Stomach (tissue), 9 donors: ENCODE results near the gene PTRH2. TPM values are rescaled to one million over a fixed set of nuclear protein-coding genes. Genes with fewer than 3 reads are reported as not detected.

Source experiments
- DNase-seq, 2 donors: peaks; one replicate each; pipeline versions ENCODE4 v3.0.0 to v3.0.0-alpha.2; 2013 to 2019
- H3K27ac ChIP-seq, 5 donors: fragments of 200-600 bp in 4 of 5; sonication (generic) in 4 of 5; one replicate each; pipeline ENCODE4 v1.5.1; 2013 to 2019; ENCODE audit warnings: mild to moderate bottlenecking in 1 of 5, moderate library complexity in 1 of 5
- H3K27me3 ChIP-seq, 3 donors: fragments of 200-600 bp; sonication (generic); one replicate each; pipeline ENCODE4 v1.5.1; 2017 to 2019; ENCODE audit warnings: mixed run types in 1 of 3
- H3K36me3 ChIP-seq, 4 donors: fragments of 200-600 bp; sonication (generic); 1 replicate in 3 of 4; 2 replicates in 1 of 4; pipeline ENCODE4 v1.5.1; 2016 to 2019
- H3K4me1 ChIP-seq, 4 donors: fragments of 200-600 bp; sonication (generic); one replicate each; pipeline ENCODE4 v1.5.1; 2016 to 2019
- H3K4me3 ChIP-seq, 4 donors: fragments of 200-600 bp; sonication (generic) in 3 of 4; one replicate each; pipeline ENCODE4 v1.5.1; 2016 to 2019; ENCODE audit warnings: mild to moderate bottlenecking in 1 of 4
- H3K9me3 ChIP-seq, 4 donors: fragments of 200-600 bp; sonication (generic); one replicate each; pipeline ENCODE4 v1.5.1; 2016 to 2019
- CTCF ChIP-seq, 7 experiments: fragments of 450-650 bp in 4 of 7; fragments of 200-600 bp in 3 of 7; sonication (generic) in 3 of 7; IDR thresholded peaks; one replicate each; pipeline ENCODE4 v1.5.1; 2016 to 2019; ENCODE audit warnings: antibody characterized with exemption in 7 of 7, control low read depth in 2 of 7, mild to moderate bottlenecking in 1 of 7
- EP300 ChIP-seq: sonication (generic); formaldehyde crosslinking; IDR thresholded peaks from one replicate; pipeline ENCODE4 v1.6.1; 2017; ENCODE audit warnings: antibody characterized with exemption
- POLR2A ChIP-seq, 4 donors: fragments of 450-650 bp; IDR thresholded peaks; one replicate each; pipeline ENCODE4 v1.6.1; 2016; ENCODE audit warnings: antibody characterized with exemption in 4 of 4, control low read depth in 2 of 4, mild to moderate bottlenecking in 1 of 4, moderate library complexity in 1 of 4
- POLR2AphosphoS5 ChIP-seq, 3 donors: sonication (generic); formaldehyde crosslinking; IDR thresholded peaks; one replicate each; pipeline ENCODE4 v1.6.1; 2016; ENCODE audit warnings: antibody characterized with exemption in 3 of 3
- WGBS, 5 donors: extraction: QIAGEN DNeasy Blood & Tissue Kit in 3 of 5; methylation state at CpG; one replicate each; pipeline versions ENCODE4 v1.1.5 to v1.1.7; 2013 to 2018; 5-methylcytosine and 5-hydroxymethylcytosine counted together
- intact Hi-C: fragments of 100-400 bp; cut with DNase I; formaldehyde crosslinking; loops from one replicate; pipeline ENCODE4 v1.15.1; 2023; ENCODE audit warnings: low total_unique reads
- polyA plus RNA-seq, 3 donors: library from polyadenylated mRNA; stranded (reverse); fragments of 200-250 nt; gene quantifications; one replicate each; pipeline ENCODE4 v1.2.3, GENCODE V29; 2013
- total RNA-seq, 5 donors: library from RNA; depleted of rRNA; stranded (reverse); fragments of >200 nt; gene quantifications; one replicate each; pipeline versions ENCODE4 v1.1.0 to v1.2.3, GENCODE V29; 2014 to 2016
- donor health status: healthy with polysubstance abuse.
- donor health status: Bipolar disorder and iron deficiency.
- donor health status: healthy.

PTRH2 gene
- total and polyA plus RNA-seq, 8 donors, result 4.3 to 107 (median 24.6) TPM

GRCh38 chr17:59751955-59752413 lies 44.8 kb upstream of the PTRH2 start:
- no peaks in the 10 kb centered on the region for H3K9me3 ChIP-seq
- peak overlapping the region in 3 of 5 donors; percentile 37 to 68 (median 38) for H3K27ac ChIP-seq
- no peaks in the 10 kb centered on the region for H3K27me3 ChIP-seq
- DNase-seq, result no peak
- TF ChIP-seq POLR2A (IDR thresholded peaks at IDR 0.05), result no peak
- TF ChIP-seq CTCF (IDR thresholded peaks at IDR 0.05), result no peak
- no peak for TF ChIP-seq POLR2AphosphoS5 (IDR thresholded peaks at IDR 0.05)
- no peak for TF ChIP-seq EP300
- no peak overlapping the region for H3K4me3 ChIP-seq
- H3K36me3 ChIP-seq, result peaks cover 0 to 9% (median 5%) of the 10 kb centered on the region in 4 donors
- intact Hi-C loops, result loop anchor here (10.0 kb wide), 1 partner anchor 113 kb away; no protein-coding TSS in a partner anchor
- 82 to 90% (median 87%) methylated on average over 11 of the region's 11 CpGs for WGBS, 5 donors
- H3K4me1 ChIP-seq, result peaks cover 4 to 68% (median 18%) of the 10 kb centered on the region in 4 donors

GRCh38 chr17:59748591-59748990 lies 41.4 kb upstream of the PTRH2 start:
- H3K27ac ChIP-seq, result no peak overlapping the region
- intact Hi-C loops, result no loop called here

GRCh38 chr17:59746849-59747445 lies 39.7 kb upstream of the PTRH2 start:
- TF ChIP-seq POLR2AphosphoS5 (IDR thresholded peaks at IDR 0.05) (no peak), CTCF (IDR thresholded peaks at IDR 0.05) (peak in 4 of 7 experiments; percentile 4 to 65 (median 54))
- intact Hi-C loops, result no loop called here
- H3K27me3 ChIP-seq, result no peaks in the 10 kb centered on the region
- peak in 1 of 2 donors; percentile 72 for DNase-seq
- H3K9me3 ChIP-seq, result no peaks in the 10 kb centered on the region
- no peak overlapping the region for H3K27ac ChIP-seq
- no peak overlapping the region for H3K4me3 ChIP-seq
- peaks cover 0 to 28% (median 2%) of the 10 kb centered on the region in 4 donors for H3K4me1 ChIP-seq
- H3K36me3 ChIP-seq, result peaks cover 0 to 30% (median 17%) of the 10 kb centered on the region in 4 donors
- 83 to 94% (median 88%) methylated on average over 4 of the region's 4 CpGs for WGBS, 5 donors

More at GRCh38 chr17:59748591-59748990, 41.4 kb upstream of the PTRH2 start:
- DNase-seq, result no peak
- peaks cover 0 to 14% (median 4%) of the 10 kb centered on the region in 4 donors for H3K36me3 ChIP-seq
- H3K4me3 ChIP-seq, result no peak overlapping the region
- TF ChIP-seq POLR2A (IDR thresholded peaks at IDR 0.05) (no peak), CTCF (IDR thresholded peaks at IDR 0.05) (no peak), EP300 (no peak), POLR2AphosphoS5 (IDR thresholded peaks at IDR 0.05) (no peak)
- no peaks in the 10 kb centered on the region for H3K27me3 ChIP-seq
- 92 to 100% (median 99%) methylated on average over 1 of the region's 1 CpG for WGBS, 5 donors
- peaks cover 0 to 43% (median 4%) of the 10 kb centered on the region in 4 donors for H3K4me1 ChIP-seq
- no peaks in the 10 kb centered on the region for H3K9me3 ChIP-seq

GRCh38 chr17:59745040-59745439 lies 37.8 kb upstream of the PTRH2 start:
- TF ChIP-seq POLR2AphosphoS5 (IDR thresholded peaks at IDR 0.05) (no peak), POLR2A (IDR thresholded peaks at IDR 0.05) (no peak), EP300 (no peak), CTCF (IDR thresholded peaks at IDR 0.05) (no peak)
- peaks cover 0 to 15% (median 0%) of the 10 kb centered on the region in 4 donors for H3K4me1 ChIP-seq
- peaks cover 0 to 36% (median 27%) of the 10 kb centered on the region in 4 donors for H3K36me3 ChIP-seq
- H3K9me3 ChIP-seq, result no peaks in the 10 kb centered on the region
- DNase-seq, result no peak
- no peak overlapping the region for H3K4me3 ChIP-seq
- intact Hi-C loops, result no loop called here
- H3K27me3 ChIP-seq, result no peaks in the 10 kb centered on the region
- no peak overlapping the region for H3K27ac ChIP-seq
- 93 to 96% (median 94%) methylated on average over 2 of the region's 2 CpGs for WGBS, 5 donors
